Esophagus squamous epithelium (tissue), 5 donors: ENCODE results near the gene SMOC2. TPM values are rescaled to one million over a fixed set of nuclear protein-coding genes. Genes with fewer than 3 reads are reported as not detected.

Source experiments
- DNase-seq: peaks from one replicate; lab custom pipeline; 2025; lab: John Stamatoyannopoulos, UW
- H3K27ac ChIP-seq, 4 donors: fragments of 200-600 bp; sonication (generic); one replicate each; pipeline ENCODE4 v1.5.1; 2016 to 2019; ENCODE audit warnings: mild to moderate bottlenecking in 1 of 4
- H3K27me3 ChIP-seq, 4 donors: fragments of 200-600 bp; sonication (generic); 1 replicate in 3 of 4; 2 replicates in 1 of 4; pipeline versions ENCODE4 v1.5.1 to v1.6.0; 2017 to 2021; ENCODE audit warnings: antibody characterized with exemption in 1 of 4
- H3K36me3 ChIP-seq, 3 donors: fragments of 200-600 bp; sonication (generic); one replicate each; pipeline ENCODE4 v1.5.1; 2016 to 2019
- H3K4me1 ChIP-seq, 3 donors: fragments of 200-600 bp; sonication (generic); one replicate each; pipeline ENCODE4 v1.5.1; 2017 to 2019
- H3K4me3 ChIP-seq, 4 donors: fragments of 200-600 bp; sonication (generic); 1 replicate in 3 of 4; 2 replicates in 1 of 4; pipeline ENCODE4 v1.5.1; 2016 to 2019; ENCODE audit warnings: mild to moderate bottlenecking in 2 of 4, moderate library complexity in 1 of 4
- H3K9me3 ChIP-seq, 3 donors: fragments of 200-600 bp; sonication (generic); one replicate each; pipeline ENCODE4 v1.5.1; 2016 to 2019
- POLR2A ChIP-seq, 4 donors: fragments of 450-650 bp; IDR thresholded peaks; one replicate each; pipeline ENCODE4 v1.6.1; 2017; ENCODE audit warnings: antibody characterized with exemption in 4 of 4, mild to moderate bottlenecking in 4 of 4, moderate library complexity in 3 of 4
- WGBS, 2 donors: methylation state at CpG; one replicate each; pipeline ENCODE4 v1.1.5; 2018; 5-methylcytosine and 5-hydroxymethylcytosine counted together
- intact Hi-C: fragments of 100-400 bp; cut with DNase I; formaldehyde crosslinking; loops from one replicate; pipeline ENCODE4 v1.15.0; 2022
- total RNA-seq, 4 donors: library from RNA; depleted of rRNA; stranded (reverse); fragments of >200 nt; gene quantifications; one replicate each; pipeline ENCODE4 v1.1.0, GENCODE V29; 2016
- TF ChIP-seq, protein P1 (sequence below), 6 experiments: fragments of 450-650 bp in 4 of 6; fragments of 200-600 bp in 2 of 6; sonication (generic) in 2 of 6; IDR thresholded peaks; one replicate each; pipeline ENCODE4 v1.5.1; 2016 to 2019; ENCODE audit warnings: antibody characterized with exemption in 6 of 6, mild to moderate bottlenecking in 4 of 6, moderate library complexity in 4 of 6
- donor health status: DM: yes; HTN: yes; CAD: no.

Gene SMOC2
- total RNA-seq, 4 donors from 2014 or later: 1.9 to 35.5 (median 7.1) TPM

DNA sequence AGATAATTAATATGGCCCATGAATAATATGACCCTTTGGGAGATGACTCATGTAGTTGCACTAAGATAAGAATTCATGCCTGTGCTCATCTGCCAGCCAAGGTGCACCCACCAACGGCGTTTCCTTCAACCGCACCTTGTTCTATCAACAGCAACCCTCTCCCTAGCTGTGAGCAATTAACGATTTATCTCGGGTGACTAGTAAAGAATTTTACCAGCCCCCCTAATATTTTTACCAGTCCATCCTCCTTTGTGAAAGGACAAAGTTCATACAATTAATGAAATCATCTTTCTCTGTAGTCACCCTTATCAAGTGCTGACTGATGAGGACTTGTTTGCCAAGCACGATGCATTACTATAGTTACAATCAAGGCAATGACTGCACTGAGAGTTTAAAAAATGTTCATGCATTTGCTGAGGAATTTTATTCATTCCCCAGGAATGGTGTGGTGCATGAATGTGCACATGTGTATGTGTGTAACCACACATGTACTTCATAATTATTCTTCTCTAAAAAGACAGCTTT, 118.7 kb downstream of the SMOC2 start:
- H3K4me1 ChIP-seq: no peaks in the 10 kb centered on the region
- no peak overlapping the region for H3K4me3 ChIP-seq
- no peaks in the 10 kb centered on the region for H3K27me3 ChIP-seq
- 51 to 60% methylated on average over 6 of the region's 6 CpGs for WGBS, 2 donors
- TF ChIP-seq, protein P1, sequence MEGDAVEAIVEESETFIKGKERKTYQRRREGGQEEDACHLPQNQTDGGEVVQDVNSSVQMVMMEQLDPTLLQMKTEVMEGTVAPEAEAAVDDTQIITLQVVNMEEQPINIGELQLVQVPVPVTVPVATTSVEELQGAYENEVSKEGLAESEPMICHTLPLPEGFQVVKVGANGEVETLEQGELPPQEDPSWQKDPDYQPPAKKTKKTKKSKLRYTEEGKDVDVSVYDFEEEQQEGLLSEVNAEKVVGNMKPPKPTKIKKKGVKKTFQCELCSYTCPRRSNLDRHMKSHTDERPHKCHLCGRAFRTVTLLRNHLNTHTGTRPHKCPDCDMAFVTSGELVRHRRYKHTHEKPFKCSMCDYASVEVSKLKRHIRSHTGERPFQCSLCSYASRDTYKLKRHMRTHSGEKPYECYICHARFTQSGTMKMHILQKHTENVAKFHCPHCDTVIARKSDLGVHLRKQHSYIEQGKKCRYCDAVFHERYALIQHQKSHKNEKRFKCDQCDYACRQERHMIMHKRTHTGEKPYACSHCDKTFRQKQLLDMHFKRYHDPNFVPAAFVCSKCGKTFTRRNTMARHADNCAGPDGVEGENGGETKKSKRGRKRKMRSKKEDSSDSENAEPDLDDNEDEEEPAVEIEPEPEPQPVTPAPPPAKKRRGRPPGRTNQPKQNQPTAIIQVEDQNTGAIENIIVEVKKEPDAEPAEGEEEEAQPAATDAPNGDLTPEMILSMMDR (IDR thresholded peaks at IDR 0.05): no peak
- no peaks in the 10 kb centered on the region for H3K9me3 ChIP-seq
- H3K36me3 ChIP-seq: no peaks in the 10 kb centered on the region
- DNase-seq: no peak
- intact Hi-C loops: no loop called here
- H3K27ac ChIP-seq: no peak overlapping the region

DNA sequence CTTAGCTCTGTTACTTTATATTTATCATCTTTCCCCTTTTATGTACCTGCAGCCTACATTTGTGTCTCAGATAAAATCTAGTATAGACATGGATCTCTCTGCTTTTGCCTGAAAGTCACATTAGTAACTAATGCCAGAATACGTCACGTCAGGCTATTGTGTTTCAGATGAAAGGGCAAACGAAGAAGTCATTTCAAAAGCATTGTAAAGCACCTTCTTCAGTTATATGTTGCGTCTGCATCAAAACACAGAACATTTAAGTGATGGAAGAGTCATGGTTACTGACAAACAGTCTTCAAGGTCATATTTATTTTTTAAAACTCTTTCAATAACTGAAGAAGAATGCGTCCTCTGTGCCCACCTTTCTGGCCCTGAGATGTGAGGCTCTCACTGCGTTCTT, 119.1 kb downstream of the SMOC2 start:
- Histone ChIP-seq H3K9me3 (no peaks in the 10 kb centered on the region), H3K4me1 (no peaks in the 10 kb centered on the region), H3K36me3 (no peaks in the 10 kb centered on the region), H3K27ac (no peak overlapping the region), H3K27me3 (no peaks in the 10 kb centered on the region), H3K4me3 (no peak overlapping the region)
- DNase-seq: no peak
- 49 to 53% methylated on average over 6 of the region's 6 CpGs for WGBS, 2 donors
- intact Hi-C loops: no loop called here
- no peak for TF ChIP-seq POLR2A (IDR thresholded peaks at IDR 0.05)
- TF ChIP-seq, protein P1 (IDR thresholded peaks at IDR 0.05): no peak

DNA sequence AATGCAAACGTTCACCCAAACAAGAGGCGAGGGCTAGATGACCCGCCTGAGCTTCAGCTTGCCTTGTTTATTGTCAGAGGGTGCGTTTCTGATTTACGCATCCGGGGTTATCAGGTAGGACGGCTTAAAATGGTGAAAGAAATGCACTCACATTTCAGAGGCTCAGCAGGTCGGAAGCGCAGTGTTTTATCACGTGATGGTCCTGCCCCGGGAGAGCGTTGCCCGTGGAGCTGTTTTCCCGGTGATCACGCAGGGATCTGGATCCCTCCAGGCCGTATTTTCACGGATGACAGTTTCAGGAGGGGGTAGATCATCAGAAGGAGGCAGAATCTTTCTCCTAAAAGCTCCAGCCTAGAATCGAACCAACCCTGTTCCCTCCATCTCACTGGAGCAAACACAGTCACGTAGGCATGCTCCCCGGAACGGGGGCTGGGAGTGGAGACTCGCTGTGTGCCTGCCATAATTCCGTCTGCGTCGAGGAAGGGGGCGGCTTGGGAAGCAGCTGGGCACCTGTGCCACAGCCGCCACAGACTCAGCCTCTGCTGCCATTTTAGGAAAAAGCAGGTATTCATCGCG, 121.7 kb downstream of the SMOC2 start:
- Histone ChIP-seq H3K27ac (peak overlapping the region in 1 of 4 donors; percentile 17), H3K4me3 (no peak overlapping the region), H3K36me3 (no peaks in the 10 kb centered on the region), H3K9me3 (no peaks in the 10 kb centered on the region), H3K4me1 (no peaks in the 10 kb centered on the region), H3K27me3 (no peaks in the 10 kb centered on the region)
- DNase-seq: no peak
- 87 to 89% methylated on average over 21 to 22 of the region's 29 CpGs for WGBS, 2 donors
- intact Hi-C loops: no loop called here
- TF ChIP-seq, protein P1 (IDR thresholded peaks at IDR 0.05): no peak
- no peak for TF ChIP-seq POLR2A (IDR thresholded peaks at IDR 0.05)

GRCh38 chr6:168563656-168564055, 122.7 kb downstream of the SMOC2 start:
- TF ChIP-seq, protein P1 (IDR thresholded peaks at IDR 0.05): no peak
- TF ChIP-seq POLR2A (IDR thresholded peaks at IDR 0.05): no peak
- H3K4me1 ChIP-seq: no peaks in the 10 kb centered on the region

DNA sequence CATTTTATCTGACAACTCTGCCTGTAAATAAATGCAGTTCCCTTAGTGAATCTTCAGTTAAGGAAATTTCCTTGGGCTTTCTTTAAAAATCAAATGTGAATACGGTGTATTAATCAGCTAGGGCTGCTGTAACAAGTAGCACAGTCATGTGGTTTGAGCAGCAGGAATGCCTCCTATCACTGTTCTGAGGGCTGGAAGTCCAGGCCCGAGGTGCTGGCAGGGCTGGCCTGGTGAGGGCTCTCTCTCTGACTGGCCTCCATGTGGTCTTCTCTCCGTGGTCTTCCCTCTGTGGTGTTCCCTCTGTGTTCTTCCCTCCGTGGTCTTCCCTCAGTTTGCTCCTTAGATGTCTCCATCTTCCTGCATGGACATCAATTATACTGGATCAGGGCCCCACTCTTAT, 124.1 kb downstream of the SMOC2 start:
- intact Hi-C loops: no loop called here
- H3K4me1 ChIP-seq: no peaks in the 10 kb centered on the region
- no peaks in the 10 kb centered on the region for H3K9me3 ChIP-seq
- no peak for TF ChIP-seq POLR2A (IDR thresholded peaks at IDR 0.05)
- no peaks in the 10 kb centered on the region for H3K27me3 ChIP-seq
- no peak overlapping the region for H3K27ac ChIP-seq
- H3K36me3 ChIP-seq: no peaks in the 10 kb centered on the region
- H3K4me3 ChIP-seq: no peak overlapping the region
- no peak for DNase-seq
- 55 to 68% methylated on average over 3 to 4 of the region's 4 CpGs for WGBS, 2 donors

More at GRCh38 chr6:168563656-168564055, 122.7 kb downstream of the SMOC2 start:
- intact Hi-C loops: no loop called here
- no peak for DNase-seq
- no peak overlapping the region for H3K4me3 ChIP-seq
- no peaks in the 10 kb centered on the region for H3K36me3 ChIP-seq
- WGBS, 2 donors: 52 to 78% methylated on average over 3 to 11 of the region's 11 CpGs
- H3K27ac ChIP-seq: no peak overlapping the region
- no peaks in the 10 kb centered on the region for H3K27me3 ChIP-seq
- no peaks in the 10 kb centered on the region for H3K9me3 ChIP-seq
